ENCODE data around the gene FAM114A1. TPM values are rescaled to one million over a fixed set of nuclear protein-coding genes. Genes with fewer than 3 reads are reported as not detected.

The FAM114A1 gene
- total and polyA plus RNA-seq, 2 experiments from 2014 or later: 110 to 140 TPM

GRCh38 chr4:38928974-38929373 lies 61.4 kb downstream of the FAM114A1 start:
- Histone ChIP-seq H3K27ac (no peak overlapping the region), H3K4me3 (no peak overlapping the region), H3K4me1 (ENCODE audit: insufficient read depth) (no peaks in the 10 kb centered on the region), H3K27me3 (no peaks in the 10 kb centered on the region), H3K9me3 (ENCODE audit: low read depth) (no peaks in the 10 kb centered on the region), H3K9me2 (replicated peaks; ENCODE audit: insufficient read depth) (no peaks in the 10 kb centered on the region), H3K36me3 (replicated peaks; ENCODE audit: insufficient read depth, low read depth) (no peaks in the 10 kb centered on the region), H2AFZ (no peak overlapping the region), H4K20me1 (ENCODE audit: insufficient read depth, poor library complexity, severe bottlenecking) (no peaks in the 10 kb centered on the region), H3K4me2 (no peak overlapping the region), H3K79me2 (no peaks in the 10 kb centered on the region)
- TF ChIP-seq EZH2 (IDR thresholded peaks at IDR 0.05; ENCODE audit: borderline replicate concordance) (no peak), EZH2phosphoT487 (IDR thresholded peaks at IDR 0.05; ENCODE audit: low read depth, severe bottlenecking, unreplicated experiment) (no peak), CTCF (IDR thresholded peaks at IDR 0.05; ENCODE audit: poor library complexity) (no peak)
- DNase-seq (ENCODE audit: low spot score): no peak
- WGBS (ENCODE audit: low lambda C conversion rate, missing lambda C conversion rate): 93% methylated on average over 9 of the region's 9 CpGs

- Histone ChIP-seq H3K9me3 (ENCODE audit: low read depth) (no peaks in the 10 kb centered on the region), H3K27ac (no peak overlapping the region), H3K4me3 (no peak overlapping the region), H3K4me2 (no peak overlapping the region), H3K79me2 (no peaks in the 10 kb centered on the region), H4K20me1 (ENCODE audit: insufficient read depth, poor library complexity, severe bottlenecking) (no peaks in the 10 kb centered on the region), H3K36me3 (replicated peaks; ENCODE audit: insufficient read depth, low read depth) (no peaks in the 10 kb centered on the region), H3K4me1 (ENCODE audit: insufficient read depth) (no peaks in the 10 kb centered on the region), H3K9me2 (replicated peaks; ENCODE audit: insufficient read depth) (no peaks in the 10 kb centered on the region), H3K27me3 (no peaks in the 10 kb centered on the region), H2AFZ (no peak overlapping the region)
- 39% methylated on average over 1 of the region's 1 CpG for WGBS (ENCODE audit: low lambda C conversion rate, missing lambda C conversion rate)
- TF ChIP-seq CTCF (IDR thresholded peaks at IDR 0.05; ENCODE audit: poor library complexity) (no peak), EZH2phosphoT487 (IDR thresholded peaks at IDR 0.05; ENCODE audit: low read depth, severe bottlenecking, unreplicated experiment) (no peak), EZH2 (IDR thresholded peaks at IDR 0.05; ENCODE audit: borderline replicate concordance) (no peak)
- DNase-seq (ENCODE audit: low spot score): peak; percentile 10
Measured at GRCh38 chr4:38930204-38930603, 62.6 kb downstream of the FAM114A1 start.

GRCh38 chr4:38930707-38931106 lies 63.1 kb downstream of the FAM114A1 start:
- Histone ChIP-seq H3K4me1 (ENCODE audit: insufficient read depth) (no peaks in the 10 kb centered on the region), H3K79me2 (no peaks in the 10 kb centered on the region)
- WGBS (ENCODE audit: low lambda C conversion rate, missing lambda C conversion rate): 81% methylated on average over 6 of the region's 6 CpGs

More at GRCh38 chr4:38930707-38931106, 63.1 kb downstream of the FAM114A1 start:
- Histone ChIP-seq H4K20me1 (ENCODE audit: insufficient read depth, poor library complexity, severe bottlenecking) (no peaks in the 10 kb centered on the region), H3K4me3 (no peak overlapping the region), H3K9me2 (replicated peaks; ENCODE audit: insufficient read depth) (no peaks in the 10 kb centered on the region), H3K36me3 (replicated peaks; ENCODE audit: insufficient read depth, low read depth) (no peaks in the 10 kb centered on the region), H3K27me3 (no peaks in the 10 kb centered on the region), H3K27ac (no peak overlapping the region), H2AFZ (no peak overlapping the region), H3K9me3 (ENCODE audit: low read depth) (no peaks in the 10 kb centered on the region), H3K4me2 (no peak overlapping the region)
- no peak for DNase-seq (ENCODE audit: low spot score)
- TF ChIP-seq EZH2phosphoT487 (IDR thresholded peaks at IDR 0.05; ENCODE audit: low read depth, severe bottlenecking, unreplicated experiment): no peak
- no peak for TF ChIP-seq EZH2 (IDR thresholded peaks at IDR 0.05; ENCODE audit: borderline replicate concordance)
- no peak for TF ChIP-seq CTCF (IDR thresholded peaks at IDR 0.05; ENCODE audit: poor library complexity)
